D721Med (cell line): ENCODE data around the gene NTMT1.

Source experiments
- DNase-seq: peaks from one replicate; pipeline ENCODE4 v3.0.0; 2011; ENCODE audit warnings: low spot score; ENCODE audit not compliant: insufficient read length
- FAIRE-seq: peaks from 2 replicates; lab custom pipeline; 2011; peaks lifted over from hg19 to GRCh38; lab: Jason Lieb, UNC
- TF ChIP-seq, protein P1 (sequence below): IDR thresholded peaks from 2 replicates; pipeline ENCODE4 v1.5.1; 2012; ENCODE audit warnings: mild to moderate bottlenecking, control low read depth; ENCODE audit not compliant: insufficient read depth; ENCODE audit errors: missing control alignments

The NTMT1 gene

GRCh38 chr9:129606161-129607026 lies 19.6 kb upstream of the NTMT1 start:
- FAIRE-seq (no peak), DNase-seq (no peak)
- TF ChIP-seq, protein P1, sequence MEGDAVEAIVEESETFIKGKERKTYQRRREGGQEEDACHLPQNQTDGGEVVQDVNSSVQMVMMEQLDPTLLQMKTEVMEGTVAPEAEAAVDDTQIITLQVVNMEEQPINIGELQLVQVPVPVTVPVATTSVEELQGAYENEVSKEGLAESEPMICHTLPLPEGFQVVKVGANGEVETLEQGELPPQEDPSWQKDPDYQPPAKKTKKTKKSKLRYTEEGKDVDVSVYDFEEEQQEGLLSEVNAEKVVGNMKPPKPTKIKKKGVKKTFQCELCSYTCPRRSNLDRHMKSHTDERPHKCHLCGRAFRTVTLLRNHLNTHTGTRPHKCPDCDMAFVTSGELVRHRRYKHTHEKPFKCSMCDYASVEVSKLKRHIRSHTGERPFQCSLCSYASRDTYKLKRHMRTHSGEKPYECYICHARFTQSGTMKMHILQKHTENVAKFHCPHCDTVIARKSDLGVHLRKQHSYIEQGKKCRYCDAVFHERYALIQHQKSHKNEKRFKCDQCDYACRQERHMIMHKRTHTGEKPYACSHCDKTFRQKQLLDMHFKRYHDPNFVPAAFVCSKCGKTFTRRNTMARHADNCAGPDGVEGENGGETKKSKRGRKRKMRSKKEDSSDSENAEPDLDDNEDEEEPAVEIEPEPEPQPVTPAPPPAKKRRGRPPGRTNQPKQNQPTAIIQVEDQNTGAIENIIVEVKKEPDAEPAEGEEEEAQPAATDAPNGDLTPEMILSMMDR = no peak

DNA sequence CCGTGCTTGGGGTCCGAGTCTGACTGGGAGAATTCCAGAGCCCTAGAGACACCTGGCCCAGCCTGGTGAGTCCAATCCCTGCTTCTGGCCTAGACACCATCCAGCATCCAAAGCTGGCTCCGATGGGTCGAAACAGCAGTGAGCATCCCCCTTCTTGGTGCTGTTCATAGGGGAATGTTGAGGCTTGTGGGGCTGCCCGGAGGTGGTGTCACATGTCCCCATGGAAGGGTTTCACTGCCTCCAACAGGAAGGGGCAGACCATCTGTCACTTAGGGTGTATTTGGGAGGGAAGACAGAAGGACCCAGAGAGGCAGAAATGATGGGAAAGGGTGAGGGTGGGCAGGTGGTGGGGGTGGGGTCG lies 19.0 kb upstream of the NTMT1 start:
- DNase-seq (no peak), FAIRE-seq (no peak)

DNA sequence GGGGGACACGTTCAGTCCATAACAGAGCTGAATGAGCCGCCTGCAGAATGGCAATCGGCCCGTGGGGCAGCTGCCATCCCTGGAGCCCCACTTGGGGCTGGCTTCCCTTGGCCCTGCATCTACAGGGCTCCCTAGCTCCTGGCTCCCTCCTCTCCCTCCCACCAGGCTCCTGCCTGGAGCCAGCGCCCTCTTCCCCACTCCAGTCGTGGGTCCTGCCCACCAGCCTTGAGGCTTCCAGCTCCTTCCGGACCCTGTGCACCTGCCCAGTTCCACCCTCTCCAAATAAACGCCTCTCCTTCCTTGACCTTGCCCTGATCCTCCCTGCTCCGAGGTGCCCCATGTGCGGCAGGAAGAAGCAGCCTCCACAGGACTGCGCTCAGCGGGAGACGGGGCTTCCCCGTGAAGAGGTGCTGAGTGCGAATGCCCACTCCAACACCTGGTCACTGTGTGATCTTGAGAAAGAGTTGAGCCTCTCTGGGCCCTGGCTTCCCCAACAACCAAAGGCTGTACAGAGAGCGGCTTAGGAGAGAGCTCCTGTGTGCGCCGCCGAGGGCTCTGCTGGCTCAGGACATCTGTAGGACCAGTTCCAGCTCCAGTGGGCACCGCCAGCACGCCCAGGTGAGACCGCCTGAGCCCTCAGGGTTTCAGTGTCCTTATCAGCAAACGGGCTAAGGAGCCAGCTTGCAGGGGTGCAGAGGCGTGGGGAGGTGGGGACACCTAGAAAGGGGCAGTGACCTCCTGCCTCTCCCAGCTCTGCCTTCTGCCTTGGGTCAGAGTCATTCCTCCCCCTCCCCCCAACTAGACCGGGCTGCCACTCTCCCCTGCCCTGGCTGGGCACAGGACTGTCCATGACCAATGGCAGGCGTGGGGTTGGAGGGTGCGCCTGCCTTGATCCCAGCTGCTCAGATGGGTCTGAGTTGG lies 17.1 kb upstream of the NTMT1 start:
- FAIRE-seq (no peak), DNase-seq (no peak)
- TF ChIP-seq, protein P1 = no peak

More for the DNA sequence above, 19.0 kb upstream of the NTMT1 start:
- TF ChIP-seq, protein P1 = no peak

GRCh38 chr9:129609486-129610212 lies 16.3 kb upstream of the NTMT1 start:
- FAIRE-seq (no peak), DNase-seq (no peak)
- TF ChIP-seq, protein P1 = no peak

DNA sequence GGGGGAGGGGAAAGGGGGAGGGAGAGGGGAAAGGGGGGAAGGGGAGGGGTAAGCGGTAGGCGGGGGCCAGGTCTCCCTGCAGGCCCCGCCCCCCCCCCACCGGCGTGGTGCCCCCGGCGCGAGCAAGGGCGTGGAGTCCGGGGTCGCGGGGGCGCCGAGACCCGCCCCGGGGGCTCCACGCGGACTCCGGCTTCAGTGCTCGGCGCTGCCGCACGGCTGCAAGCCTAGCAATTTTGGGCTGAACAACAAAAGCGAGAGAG lies 15.8 kb upstream of the NTMT1 start:
- FAIRE-seq (no peak), DNase-seq (no peak)
- TF ChIP-seq, protein P1 = no peak

DNA sequence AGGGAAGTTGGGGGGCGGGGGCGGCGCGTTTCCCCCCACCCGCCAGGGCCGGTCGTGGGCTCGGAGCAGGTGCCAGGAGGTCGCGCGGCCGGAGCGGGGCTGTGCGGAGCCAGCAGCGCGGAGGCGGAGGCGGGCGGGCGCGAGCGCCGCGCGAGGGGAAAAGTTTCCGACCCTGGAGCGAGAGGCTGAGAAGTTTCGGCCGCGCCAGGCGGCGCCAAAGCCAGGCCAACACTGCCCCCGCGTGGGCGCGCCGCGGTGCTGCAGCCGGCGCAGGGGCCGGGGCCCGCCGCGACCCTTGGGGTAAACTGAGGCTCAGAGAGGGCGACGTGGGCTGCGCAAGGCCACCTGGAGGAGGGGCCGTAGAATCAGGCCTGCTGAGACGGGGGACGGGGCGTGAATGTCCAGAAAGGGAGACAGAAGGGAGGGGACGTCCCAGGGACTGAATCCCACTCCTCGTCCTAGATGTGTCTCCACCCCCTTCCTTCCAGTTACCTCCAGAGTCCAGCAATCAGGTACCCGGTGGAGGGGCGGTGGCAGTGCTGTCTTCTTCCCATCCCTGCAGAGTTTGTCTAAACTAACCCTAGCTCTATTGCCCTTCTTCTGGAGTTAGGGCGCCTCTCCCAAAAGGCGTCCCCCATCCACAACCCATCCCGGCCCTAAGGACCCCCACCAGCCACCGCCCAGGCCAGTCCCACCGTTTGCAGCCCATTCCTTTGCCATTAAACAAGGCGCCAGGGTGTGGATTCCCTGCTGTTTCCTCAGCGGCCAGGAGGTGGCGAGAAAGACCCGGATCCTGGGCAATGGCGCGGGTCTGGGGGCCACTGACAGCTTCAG lies 15.3 kb upstream of the NTMT1 start:
- DNase-seq = peak; percentile 89
- FAIRE-seq = no peak

More for the DNA sequence above, 15.3 kb upstream of the NTMT1 start:
- TF ChIP-seq, protein P1 = peak; percentile 80
